ENCODE data around the gene EMD.

The EMD gene

DNA sequence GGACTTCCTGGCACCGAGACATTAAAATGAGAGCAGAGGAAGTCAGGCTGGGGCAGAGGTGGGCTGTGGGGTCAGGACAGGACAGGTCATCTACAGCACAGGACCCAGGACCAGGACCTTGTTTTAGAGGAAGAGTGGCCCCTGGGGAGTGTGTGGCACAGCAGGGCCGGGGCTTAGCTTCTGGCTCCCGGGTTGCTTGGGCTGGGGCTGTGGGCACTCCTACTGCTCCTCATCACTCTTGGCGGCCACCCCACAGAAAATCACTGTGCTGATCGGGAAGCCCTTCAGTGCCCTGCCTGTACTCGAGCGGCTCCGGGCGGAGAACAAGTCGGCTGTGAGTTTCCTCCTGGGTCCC lies 41.3 kb downstream of the EMD start:
- H3K27ac ChIP-seq, result no peak overlapping the region
- no peak for TF ChIP-seq ZFX (IDR thresholded peaks at IDR 0.05; ENCODE audit: borderline replicate concordance)
- TF ChIP-seq, protein P1, sequence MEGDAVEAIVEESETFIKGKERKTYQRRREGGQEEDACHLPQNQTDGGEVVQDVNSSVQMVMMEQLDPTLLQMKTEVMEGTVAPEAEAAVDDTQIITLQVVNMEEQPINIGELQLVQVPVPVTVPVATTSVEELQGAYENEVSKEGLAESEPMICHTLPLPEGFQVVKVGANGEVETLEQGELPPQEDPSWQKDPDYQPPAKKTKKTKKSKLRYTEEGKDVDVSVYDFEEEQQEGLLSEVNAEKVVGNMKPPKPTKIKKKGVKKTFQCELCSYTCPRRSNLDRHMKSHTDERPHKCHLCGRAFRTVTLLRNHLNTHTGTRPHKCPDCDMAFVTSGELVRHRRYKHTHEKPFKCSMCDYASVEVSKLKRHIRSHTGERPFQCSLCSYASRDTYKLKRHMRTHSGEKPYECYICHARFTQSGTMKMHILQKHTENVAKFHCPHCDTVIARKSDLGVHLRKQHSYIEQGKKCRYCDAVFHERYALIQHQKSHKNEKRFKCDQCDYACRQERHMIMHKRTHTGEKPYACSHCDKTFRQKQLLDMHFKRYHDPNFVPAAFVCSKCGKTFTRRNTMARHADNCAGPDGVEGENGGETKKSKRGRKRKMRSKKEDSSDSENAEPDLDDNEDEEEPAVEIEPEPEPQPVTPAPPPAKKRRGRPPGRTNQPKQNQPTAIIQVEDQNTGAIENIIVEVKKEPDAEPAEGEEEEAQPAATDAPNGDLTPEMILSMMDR (IDR thresholded peaks at IDR 0.05), result no peak

DNA sequence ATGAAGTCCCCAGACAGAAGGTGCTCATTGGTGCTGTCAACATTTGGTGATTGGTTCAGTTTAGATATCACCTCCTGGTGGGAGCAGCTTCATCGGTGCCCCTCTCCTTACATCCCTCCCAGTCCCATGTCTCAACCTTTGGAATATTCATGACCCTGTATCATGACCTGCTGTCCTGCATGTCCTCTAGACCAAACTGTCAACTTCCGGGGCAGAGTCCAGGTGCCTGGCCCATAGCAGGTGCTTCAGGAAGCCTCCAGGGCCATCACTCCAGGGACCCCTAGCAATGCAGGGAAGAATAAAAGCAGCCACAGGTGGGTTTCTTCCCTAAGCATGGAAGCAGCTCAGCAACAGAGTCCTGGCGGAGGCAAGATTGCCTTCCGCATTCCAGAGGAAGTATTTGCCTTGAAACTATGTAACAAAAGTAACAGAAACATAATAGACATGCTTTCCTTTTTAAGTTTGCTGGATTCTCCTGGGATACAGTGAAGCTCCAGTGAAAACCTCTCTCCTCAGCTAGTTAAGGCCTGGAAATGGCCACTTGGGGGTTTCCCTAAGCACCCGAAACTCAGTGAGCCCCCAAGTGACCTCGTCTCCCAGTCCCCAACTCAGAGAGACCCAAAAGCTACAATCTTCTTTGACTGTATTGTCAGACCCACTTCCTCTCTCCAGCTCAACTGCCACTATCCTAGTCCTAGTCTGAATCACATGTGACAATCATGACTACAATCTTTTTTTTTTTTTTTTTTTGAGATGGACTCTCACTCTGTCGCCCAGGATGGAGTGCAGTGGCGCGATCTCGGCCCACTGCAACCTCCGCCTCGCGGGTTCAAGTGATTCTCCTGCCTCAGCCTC lies 48.0 kb downstream of the EMD start:
- H3K27ac ChIP-seq, result no peak overlapping the region
- no peak for TF ChIP-seq ZFX (IDR thresholded peaks at IDR 0.05; ENCODE audit: borderline replicate concordance)
- TF ChIP-seq, protein P1 (IDR thresholded peaks at IDR 0.05), result no peak

- peak within 1 kb of the TSS; percentile 55 for H3K27ac ChIP-seq
- TF ChIP-seq, protein P1 (IDR thresholded peaks at IDR 0.05), result no peak
- TF ChIP-seq ZFX (IDR thresholded peaks at IDR 0.05; ENCODE audit: borderline replicate concordance), result no peak
These were observed 49.4 kb downstream of the EMD start, which contains the start of gene ATP6AP1 for GRCh38 chrX:154428176-154429171. TSS of gene ATP6AP1 (plus strand) at chrX:154428677. CDS start at chrX:154428693, 16 bp downstream.

DNA sequence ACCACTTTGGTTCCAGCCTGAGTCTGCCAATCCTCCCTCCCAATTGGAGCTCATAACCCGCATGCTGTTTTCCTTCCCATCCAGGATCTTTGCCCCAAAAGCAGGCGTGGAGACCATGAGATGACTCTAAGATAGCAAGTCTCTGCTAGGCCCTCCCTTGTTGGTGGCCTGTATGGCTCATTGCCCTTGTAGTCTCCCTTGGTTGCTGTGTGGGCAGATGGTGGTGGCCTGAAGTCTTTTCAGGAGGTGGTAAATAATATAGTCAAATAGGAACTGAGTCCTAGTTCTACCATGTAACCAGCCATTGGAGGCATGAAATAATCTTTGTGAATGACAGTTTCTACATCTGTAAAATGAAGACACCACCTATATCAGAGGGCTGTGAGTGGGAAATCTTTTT lies 50.6 kb downstream of the EMD start:
- no peak overlapping the region for H3K27ac ChIP-seq
- TF ChIP-seq, protein P1 (IDR thresholded peaks at IDR 0.05), result no peak
- TF ChIP-seq ZFX (IDR thresholded peaks at IDR 0.05; ENCODE audit: borderline replicate concordance), result no peak

DNA sequence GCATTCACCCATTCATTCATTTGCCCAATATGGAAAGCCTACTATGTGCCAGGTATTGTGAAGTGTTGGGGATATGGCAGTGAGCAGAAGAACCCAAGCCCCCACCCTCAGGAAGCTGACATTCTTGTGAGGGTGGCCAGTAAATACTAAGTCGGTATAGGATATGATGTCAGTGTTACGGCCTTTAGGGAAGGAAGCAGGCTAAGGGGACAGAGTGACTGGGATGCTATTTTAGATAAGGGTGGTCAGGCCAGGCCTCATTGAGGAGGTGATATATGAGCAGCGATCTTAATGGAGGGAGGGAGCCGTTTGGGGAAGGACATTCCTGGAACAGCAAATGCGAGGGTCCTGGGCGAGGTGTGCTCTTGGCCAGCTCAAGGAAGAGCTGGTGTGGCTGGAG lies 51.4 kb downstream of the EMD start:
- H3K27ac ChIP-seq, result 0 out of 2 replicates have a peak overlapping the region, but pooled peaks have one; percentile 7
- no peak for TF ChIP-seq ZFX (IDR thresholded peaks at IDR 0.05; ENCODE audit: borderline replicate concordance)
- TF ChIP-seq, protein P1 (IDR thresholded peaks at IDR 0.05), result no peak

DNA sequence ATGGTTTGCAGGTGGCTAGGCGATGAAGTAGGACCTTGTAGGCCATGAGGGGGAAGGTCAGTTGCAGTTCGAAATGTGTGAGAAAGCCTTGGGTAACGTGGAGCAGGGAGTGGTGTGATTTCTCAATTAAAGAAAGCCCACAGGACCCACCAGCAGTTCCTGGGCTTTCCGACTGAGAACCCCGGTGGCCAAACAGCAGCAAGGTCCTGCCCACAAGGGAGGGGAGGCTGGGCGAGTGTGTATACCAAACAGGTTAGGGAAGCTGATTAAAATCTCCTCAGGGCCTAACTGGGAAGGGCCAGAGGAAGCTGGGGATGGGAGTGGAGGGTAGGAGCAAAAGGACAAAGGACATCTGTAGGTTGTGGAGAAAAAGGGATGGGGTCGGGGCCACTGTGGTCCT lies 51.8 kb downstream of the EMD start:
- H3K27ac ChIP-seq, result 0 out of 2 replicates have a peak overlapping the region, but pooled peaks have one; percentile 7

More for the DNA sequence above, 51.8 kb downstream of the EMD start:
- TF ChIP-seq, protein P1 (IDR thresholded peaks at IDR 0.05), result no peak
- TF ChIP-seq ZFX (IDR thresholded peaks at IDR 0.05; ENCODE audit: borderline replicate concordance), result no peak
